ENCODE measurements around the gene RAD21L1.

Gene RAD21L1

DNA sequence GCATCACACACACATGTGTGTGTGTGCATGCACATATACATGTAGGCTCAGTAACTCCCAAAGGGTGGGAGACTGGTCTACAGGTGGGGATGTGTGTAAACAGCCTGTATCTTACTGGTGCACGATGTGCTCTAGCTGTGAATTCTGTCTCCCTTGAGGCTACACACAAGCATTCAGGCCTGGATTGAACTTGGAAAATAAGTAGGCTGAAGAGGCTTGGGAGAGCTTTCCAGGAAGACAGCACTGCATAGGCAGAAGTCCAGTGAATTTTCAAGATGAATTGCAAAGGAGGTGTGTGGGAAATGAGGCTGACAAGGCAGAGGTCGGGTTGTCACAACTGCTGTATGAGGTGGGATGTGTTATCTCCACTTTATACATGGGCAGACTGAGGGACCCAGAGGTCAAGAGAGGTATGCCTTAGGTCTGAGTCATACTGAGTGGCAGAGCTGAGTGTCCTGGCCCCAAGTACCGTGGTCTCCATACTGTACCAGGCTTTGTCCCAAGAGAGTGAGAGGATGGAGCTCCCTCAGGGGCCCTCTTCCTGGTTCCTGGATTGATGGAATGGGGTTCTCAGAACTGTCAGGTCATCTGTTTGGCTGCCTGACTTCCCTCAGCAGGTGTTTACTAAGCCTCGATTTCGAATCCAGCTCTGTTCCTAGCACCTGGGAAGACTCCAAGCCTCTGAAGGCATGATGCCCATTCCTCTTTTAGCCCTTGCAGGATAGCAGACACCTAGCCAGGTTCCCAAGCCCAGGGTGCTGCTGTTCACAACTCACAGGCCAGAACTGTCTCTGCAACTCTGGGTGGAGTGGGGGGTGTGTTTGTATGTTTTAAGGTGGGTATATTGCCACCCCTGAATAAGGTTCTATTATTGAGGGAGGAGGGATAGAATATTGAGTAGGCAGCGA, 54.6 kb downstream of the RAD21L1 start:
- TF ChIP-seq CTCF (IDR thresholded peaks at IDR 0.05) = no peak

GRCh38 chr20:1281279-1282057, 55.6 kb downstream of the RAD21L1 start:
- no peak for TF ChIP-seq CTCF (IDR thresholded peaks at IDR 0.05)

- no peak for TF ChIP-seq CTCF (IDR thresholded peaks at IDR 0.05)
Observed at GRCh38 chr20:1282966-1283365, 57.1 kb downstream of the RAD21L1 start.

GRCh38 chr20:1283522-1284510, 58.0 kb downstream of the RAD21L1 start:
- no peak for TF ChIP-seq CTCF (IDR thresholded peaks at IDR 0.05)

DNA sequence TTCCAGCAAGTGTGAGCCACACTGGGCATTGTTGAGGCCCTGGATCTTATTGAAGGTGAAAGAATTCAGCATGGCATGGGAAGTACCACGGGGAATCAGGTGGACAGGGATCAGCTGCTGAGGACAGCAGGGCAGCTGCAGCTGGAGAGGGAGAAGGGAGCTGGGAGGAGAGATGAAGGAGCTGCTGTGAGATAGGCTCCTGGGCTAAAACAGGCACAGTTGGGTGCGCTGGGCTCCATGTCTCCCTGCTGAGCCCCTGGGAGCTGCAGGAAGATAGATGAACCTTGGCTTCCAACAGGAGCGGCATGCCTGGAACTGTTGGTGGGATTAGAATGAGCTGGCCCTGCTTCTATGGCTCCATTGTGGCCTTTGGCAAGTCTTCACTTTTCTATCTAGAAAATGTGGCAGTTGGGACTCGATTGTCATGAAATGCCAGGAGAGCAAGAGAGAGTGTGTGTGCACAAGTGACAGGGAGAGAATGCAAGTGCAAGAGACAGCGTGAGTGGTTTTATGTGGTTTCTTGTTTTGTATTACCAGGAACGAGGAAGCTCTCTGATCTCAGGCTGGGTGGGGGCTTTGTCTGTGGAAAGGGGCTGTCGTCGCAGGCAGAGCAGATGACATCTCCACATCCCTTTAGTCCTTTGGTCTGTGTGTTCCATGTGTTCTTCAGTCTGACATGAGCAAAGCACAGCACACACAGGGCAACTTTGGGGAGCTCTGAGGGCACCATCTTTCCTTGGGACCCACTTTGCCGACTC, 60.6 kb downstream of the RAD21L1 start:
- TF ChIP-seq CTCF (IDR thresholded peaks at IDR 0.05) = no peak

DNA sequence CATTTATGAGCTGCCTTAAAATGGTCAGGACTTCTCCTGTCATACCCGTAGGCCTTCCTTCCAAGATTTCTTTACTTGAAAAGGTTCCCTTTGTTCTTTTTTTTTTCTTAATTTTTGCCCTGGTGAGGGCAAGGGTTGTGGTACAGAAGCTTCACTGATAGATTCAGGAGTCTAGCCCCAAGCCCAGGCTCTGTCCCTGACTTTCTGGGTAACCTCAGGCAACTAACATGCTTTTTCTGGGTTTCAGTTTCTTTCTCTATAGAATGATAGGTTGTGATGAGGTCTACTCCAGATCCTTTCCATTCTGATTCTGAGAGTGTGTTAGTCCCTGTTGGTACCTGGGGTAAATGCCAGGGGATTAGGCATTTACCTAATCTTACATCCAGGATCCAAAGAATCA, 61.5 kb downstream of the RAD21L1 start:
- no peak for TF ChIP-seq CTCF (IDR thresholded peaks at IDR 0.05)

All from LNCAP (cell line).